HCT116 (cell line): Measurements from ENCODE around the gene CELA2A.

ENCODE experiments used
- CEBPB ChIP-seq: IDR thresholded peaks from 2 replicates; pipeline ENCODE4 v1.6.1; 2012; ENCODE audit warnings: low read depth
- EGR1 ChIP-seq: IDR thresholded peaks from 2 replicates; pipeline ENCODE4 v1.6.1; 2012; ENCODE audit warnings: low read depth
- EZH2 ChIP-seq: fragments of 200-600 bp; sonication (generic); IDR thresholded peaks from 2 replicates; pipeline ENCODE4 v1.6.1; 2017; ENCODE audit warnings: antibody characterized with exemption, mixed run types
- EZH2phosphoT487 ChIP-seq: fragments of 200-600 bp; IDR thresholded peaks from 2 replicates; pipeline ENCODE4 v1.6.1; 2018; ENCODE audit warnings: antibody characterized with exemption, borderline replicate concordance
- POLR2A ChIP-seq: IDR thresholded peaks from 2 replicates; pipeline ENCODE4 v1.7.0; 2011; ENCODE audit warnings: borderline replicate concordance; ENCODE audit not compliant: insufficient read depth, insufficient read length; ENCODE audit errors: extremely low read depth
- POLR2AphosphoS5 ChIP-seq: IDR thresholded peaks from 2 replicates; pipeline ENCODE4 v1.6.1; 2011; ENCODE audit warnings: mild to moderate bottlenecking, low read depth, low read length, moderate library complexity
- SIN3A ChIP-seq: IDR thresholded peaks from 2 replicates; pipeline ENCODE4 v1.6.1; 2012; ENCODE audit warnings: low read depth
- SRF ChIP-seq: IDR thresholded peaks from 2 replicates; pipeline ENCODE4 v1.6.1; 2012; ENCODE audit warnings: low read depth
- ZFX ChIP-seq: fragments of 450-650 bp; IDR thresholded peaks from 2 replicates; pipeline ENCODE4 v1.6.1; 2017
- ZNF274 ChIP-seq: fragments of 200-500 bp; sonication (Bioruptor generic); IDR thresholded peaks from 2 replicates; pipeline ENCODE4 v1.6.1; 2014; ENCODE audit warnings: mild to moderate bottlenecking, low read depth, low read length, inconsistent platforms
- TF ChIP-seq, protein P1 (sequence below): IDR thresholded peaks from 2 replicates; pipeline ENCODE4 v1.6.1; 2012; ENCODE audit warnings: low read depth
- TF ChIP-seq, protein P2 (sequence below), 3 experiments: fragments of 200-600 bp in 1 of 3; sonication (generic) in 1 of 3; IDR thresholded peaks in 2 of 3; conservative IDR thresholded peaks in 1 of 3; 2 replicates each; pipeline ENCODE4 v1.5.1; 2012 to 2017; ENCODE audit warnings: low read depth in 2 of 3, low read length in 2 of 3, antibody characterized with exemption in 1 of 3, borderline replicate concordance in 1 of 3, control low read depth in 1 of 3, mild to moderate bottlenecking in 1 of 3, mixed read lengths in 1 of 3, mixed run types in 1 of 3, moderate library complexity in 1 of 3; ENCODE audit not compliant: insufficient read depth in 1 of 3
- TF ChIP-seq, protein P3 (sequence below): IDR thresholded peaks from 2 replicates; pipeline ENCODE4 v1.6.1; 2011; ENCODE audit warnings: mild to moderate bottlenecking, low read length, moderate library complexity; ENCODE audit not compliant: insufficient replicate concordance; ENCODE audit errors: extremely low read depth
- TF ChIP-seq, protein P4 (sequence below): IDR thresholded peaks from 2 replicates; pipeline ENCODE4 v1.6.1; 2012

DNA sequence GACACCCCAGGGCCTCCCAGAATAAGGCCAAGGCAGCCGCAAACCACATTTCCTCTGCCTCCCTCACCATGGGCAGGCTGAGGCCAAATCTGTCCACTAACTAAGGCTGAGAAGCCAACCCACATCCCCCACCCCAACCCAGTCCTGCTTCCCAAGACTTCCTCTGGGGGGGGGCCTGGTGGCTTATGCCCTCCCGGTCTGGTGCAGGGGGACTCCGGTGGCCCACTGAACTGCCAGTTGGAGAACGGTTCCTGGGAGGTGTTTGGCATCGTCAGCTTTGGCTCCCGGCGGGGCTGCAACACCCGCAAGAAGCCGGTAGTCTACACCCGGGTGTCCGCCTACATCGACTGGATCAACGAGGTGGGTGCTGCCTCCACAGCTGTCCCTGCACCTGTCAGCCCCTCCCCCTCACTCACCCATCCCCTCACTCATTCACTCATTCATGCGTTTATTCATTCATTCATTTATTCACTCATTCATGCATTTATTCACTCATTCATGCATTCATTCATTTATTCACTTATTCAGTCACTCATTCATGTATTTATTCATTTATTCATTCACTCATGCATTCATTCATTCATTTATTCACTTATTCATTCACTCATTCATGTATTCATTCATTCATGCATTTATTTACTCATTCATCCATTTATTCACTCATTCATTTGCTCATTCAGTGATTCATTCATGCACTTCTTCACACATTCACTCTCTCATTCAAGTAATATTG is 11.0 kb upstream of the CELA2A start:
- TF ChIP-seq SIN3A (no peak), POLR2AphosphoS5 (no peak), POLR2A (no peak), ZNF274 (no peak), SRF (no peak), EZH2 (no peak), EZH2phosphoT487 (no peak), CEBPB (no peak), EGR1 (no peak), ZFX (no peak)
- TF ChIP-seq, protein P1, sequence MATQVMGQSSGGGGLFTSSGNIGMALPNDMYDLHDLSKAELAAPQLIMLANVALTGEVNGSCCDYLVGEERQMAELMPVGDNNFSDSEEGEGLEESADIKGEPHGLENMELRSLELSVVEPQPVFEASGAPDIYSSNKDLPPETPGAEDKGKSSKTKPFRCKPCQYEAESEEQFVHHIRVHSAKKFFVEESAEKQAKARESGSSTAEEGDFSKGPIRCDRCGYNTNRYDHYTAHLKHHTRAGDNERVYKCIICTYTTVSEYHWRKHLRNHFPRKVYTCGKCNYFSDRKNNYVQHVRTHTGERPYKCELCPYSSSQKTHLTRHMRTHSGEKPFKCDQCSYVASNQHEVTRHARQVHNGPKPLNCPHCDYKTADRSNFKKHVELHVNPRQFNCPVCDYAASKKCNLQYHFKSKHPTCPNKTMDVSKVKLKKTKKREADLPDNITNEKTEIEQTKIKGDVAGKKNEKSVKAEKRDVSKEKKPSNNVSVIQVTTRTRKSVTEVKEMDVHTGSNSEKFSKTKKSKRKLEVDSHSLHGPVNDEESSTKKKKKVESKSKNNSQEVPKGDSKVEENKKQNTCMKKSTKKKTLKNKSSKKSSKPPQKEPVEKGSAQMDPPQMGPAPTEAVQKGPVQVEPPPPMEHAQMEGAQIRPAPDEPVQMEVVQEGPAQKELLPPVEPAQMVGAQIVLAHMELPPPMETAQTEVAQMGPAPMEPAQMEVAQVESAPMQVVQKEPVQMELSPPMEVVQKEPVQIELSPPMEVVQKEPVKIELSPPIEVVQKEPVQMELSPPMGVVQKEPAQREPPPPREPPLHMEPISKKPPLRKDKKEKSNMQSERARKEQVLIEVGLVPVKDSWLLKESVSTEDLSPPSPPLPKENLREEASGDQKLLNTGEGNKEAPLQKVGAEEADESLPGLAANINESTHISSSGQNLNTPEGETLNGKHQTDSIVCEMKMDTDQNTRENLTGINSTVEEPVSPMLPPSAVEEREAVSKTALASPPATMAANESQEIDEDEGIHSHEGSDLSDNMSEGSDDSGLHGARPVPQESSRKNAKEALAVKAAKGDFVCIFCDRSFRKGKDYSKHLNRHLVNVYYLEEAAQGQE: no peak
- TF ChIP-seq, protein P2, sequence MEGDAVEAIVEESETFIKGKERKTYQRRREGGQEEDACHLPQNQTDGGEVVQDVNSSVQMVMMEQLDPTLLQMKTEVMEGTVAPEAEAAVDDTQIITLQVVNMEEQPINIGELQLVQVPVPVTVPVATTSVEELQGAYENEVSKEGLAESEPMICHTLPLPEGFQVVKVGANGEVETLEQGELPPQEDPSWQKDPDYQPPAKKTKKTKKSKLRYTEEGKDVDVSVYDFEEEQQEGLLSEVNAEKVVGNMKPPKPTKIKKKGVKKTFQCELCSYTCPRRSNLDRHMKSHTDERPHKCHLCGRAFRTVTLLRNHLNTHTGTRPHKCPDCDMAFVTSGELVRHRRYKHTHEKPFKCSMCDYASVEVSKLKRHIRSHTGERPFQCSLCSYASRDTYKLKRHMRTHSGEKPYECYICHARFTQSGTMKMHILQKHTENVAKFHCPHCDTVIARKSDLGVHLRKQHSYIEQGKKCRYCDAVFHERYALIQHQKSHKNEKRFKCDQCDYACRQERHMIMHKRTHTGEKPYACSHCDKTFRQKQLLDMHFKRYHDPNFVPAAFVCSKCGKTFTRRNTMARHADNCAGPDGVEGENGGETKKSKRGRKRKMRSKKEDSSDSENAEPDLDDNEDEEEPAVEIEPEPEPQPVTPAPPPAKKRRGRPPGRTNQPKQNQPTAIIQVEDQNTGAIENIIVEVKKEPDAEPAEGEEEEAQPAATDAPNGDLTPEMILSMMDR (IDR thresholded peaks at IDR 0.05 in 2 of 3, conservative IDR thresholded peaks at IDR 0.05 in 1 of 3; ENCODE audit: borderline replicate concordance in 1 of 3, insufficient read depth in 1 of 3, low read depth in 2 of 3, low read length in 2 of 3): no peak
- TF ChIP-seq, protein P3, sequence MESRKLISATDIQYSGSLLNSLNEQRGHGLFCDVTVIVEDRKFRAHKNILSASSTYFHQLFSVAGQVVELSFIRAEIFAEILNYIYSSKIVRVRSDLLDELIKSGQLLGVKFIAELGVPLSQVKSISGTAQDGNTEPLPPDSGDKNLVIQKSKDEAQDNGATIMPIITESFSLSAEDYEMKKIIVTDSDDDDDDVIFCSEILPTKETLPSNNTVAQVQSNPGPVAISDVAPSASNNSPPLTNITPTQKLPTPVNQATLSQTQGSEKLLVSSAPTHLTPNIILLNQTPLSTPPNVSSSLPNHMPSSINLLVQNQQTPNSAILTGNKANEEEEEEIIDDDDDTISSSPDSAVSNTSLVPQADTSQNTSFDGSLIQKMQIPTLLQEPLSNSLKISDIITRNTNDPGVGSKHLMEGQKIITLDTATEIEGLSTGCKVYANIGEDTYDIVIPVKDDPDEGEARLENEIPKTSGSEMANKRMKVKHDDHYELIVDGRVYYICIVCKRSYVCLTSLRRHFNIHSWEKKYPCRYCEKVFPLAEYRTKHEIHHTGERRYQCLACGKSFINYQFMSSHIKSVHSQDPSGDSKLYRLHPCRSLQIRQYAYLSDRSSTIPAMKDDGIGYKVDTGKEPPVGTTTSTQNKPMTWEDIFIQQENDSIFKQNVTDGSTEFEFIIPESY: no peak
- TF ChIP-seq, protein P4, sequence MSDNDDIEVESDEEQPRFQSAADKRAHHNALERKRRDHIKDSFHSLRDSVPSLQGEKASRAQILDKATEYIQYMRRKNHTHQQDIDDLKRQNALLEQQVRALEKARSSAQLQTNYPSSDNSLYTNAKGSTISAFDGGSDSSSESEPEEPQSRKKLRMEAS: no peak
